SK-N-SH (cell line): ENCODE results near the gene PLPP2.

Experiments used
- EP300 ChIP-seq, 2 experiments: IDR thresholded peaks; 2 replicates each; pipeline versions ENCODE4 v1.4.0 to v1.6.1; 2012; ENCODE audit warnings: borderline replicate concordance in 1 of 2, low read depth in 1 of 2, low read length in 1 of 2
- EZH2phosphoT487 ChIP-seq: fragments of 200-600 bp; sonication (generic); IDR thresholded peaks from 2 replicates; pipeline ENCODE4 v1.6.1; 2017; ENCODE audit warnings: low read depth, mixed run types, mild to moderate bottlenecking, antibody characterized with exemption, moderate library complexity, borderline replicate concordance
- JUND ChIP-seq: IDR thresholded peaks from 2 replicates; pipeline ENCODE4 v1.4.0; 2012
- MXI1 ChIP-seq: IDR thresholded peaks from 2 replicates; pipeline ENCODE4 v1.6.1; 2012; ENCODE audit warnings: mild to moderate bottlenecking, low read depth, low read length, improper control_type of control experiment
- SIN3A ChIP-seq: IDR thresholded peaks from 2 replicates; pipeline ENCODE4 v1.6.1; 2012; ENCODE audit warnings: low read depth, mild to moderate bottlenecking, low read length, moderate library complexity, borderline replicate concordance
- SMC3 ChIP-seq: IDR thresholded peaks from 2 replicates; pipeline ENCODE4 v1.6.1; 2012; ENCODE audit warnings: low read depth, low read length, improper control_type of control experiment
- YY1 ChIP-seq: IDR thresholded peaks from 2 replicates; pipeline ENCODE4 v1.4.0; 2012; ENCODE audit warnings: low read depth, mild to moderate bottlenecking
- TF ChIP-seq, protein P1 (sequence below): IDR thresholded peaks from 2 replicates; pipeline ENCODE4 v1.4.0; 2012; ENCODE audit warnings: low read depth
- TF ChIP-seq, protein P2 (sequence below): fragments of 200-600 bp; sonication (generic); IDR thresholded peaks from 2 replicates; pipeline ENCODE4 v1.6.1; 2017; ENCODE audit warnings: antibody characterized with exemption, mild to moderate bottlenecking, moderate library complexity
- TF ChIP-seq, protein P3 (sequence below): fragments of 150-350 bp; IDR thresholded peaks from 2 replicates; pipeline ENCODE4 v1.6.1; 2017; ENCODE audit warnings: antibody characterized with exemption, low read length, low read depth, borderline replicate concordance

DNA sequence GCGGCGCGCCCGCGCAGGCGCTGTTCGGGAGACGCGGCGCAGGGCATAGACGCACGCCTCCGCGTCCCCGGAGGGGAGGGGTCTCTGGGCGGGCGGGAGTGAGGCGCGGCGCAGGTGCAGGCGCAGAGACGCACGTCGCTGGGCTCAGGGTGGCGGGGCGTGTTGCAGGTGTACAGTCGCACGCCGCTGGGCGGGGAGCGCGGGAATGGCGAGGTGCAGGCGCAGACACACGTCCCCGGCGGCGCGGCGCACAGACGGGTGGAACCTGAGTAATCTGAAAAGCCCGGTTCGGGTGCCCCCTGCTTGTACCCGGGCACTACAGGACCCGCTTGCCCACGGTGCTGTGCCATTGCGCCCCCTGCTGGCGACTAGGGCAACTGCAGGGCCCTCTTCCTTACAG lies 44.7 kb downstream of the PLPP2 start:
- TF ChIP-seq, protein P1, sequence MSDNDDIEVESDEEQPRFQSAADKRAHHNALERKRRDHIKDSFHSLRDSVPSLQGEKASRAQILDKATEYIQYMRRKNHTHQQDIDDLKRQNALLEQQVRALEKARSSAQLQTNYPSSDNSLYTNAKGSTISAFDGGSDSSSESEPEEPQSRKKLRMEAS = no peak
- TF ChIP-seq SIN3A = no peak
- TF ChIP-seq EP300 (IDR thresholded peaks at IDR 0.05; ENCODE audit: borderline replicate concordance in 1 of 2, low read depth in 1 of 2, low read length in 1 of 2) = no peak
- TF ChIP-seq SMC3 = no peak
- TF ChIP-seq, protein P2, sequence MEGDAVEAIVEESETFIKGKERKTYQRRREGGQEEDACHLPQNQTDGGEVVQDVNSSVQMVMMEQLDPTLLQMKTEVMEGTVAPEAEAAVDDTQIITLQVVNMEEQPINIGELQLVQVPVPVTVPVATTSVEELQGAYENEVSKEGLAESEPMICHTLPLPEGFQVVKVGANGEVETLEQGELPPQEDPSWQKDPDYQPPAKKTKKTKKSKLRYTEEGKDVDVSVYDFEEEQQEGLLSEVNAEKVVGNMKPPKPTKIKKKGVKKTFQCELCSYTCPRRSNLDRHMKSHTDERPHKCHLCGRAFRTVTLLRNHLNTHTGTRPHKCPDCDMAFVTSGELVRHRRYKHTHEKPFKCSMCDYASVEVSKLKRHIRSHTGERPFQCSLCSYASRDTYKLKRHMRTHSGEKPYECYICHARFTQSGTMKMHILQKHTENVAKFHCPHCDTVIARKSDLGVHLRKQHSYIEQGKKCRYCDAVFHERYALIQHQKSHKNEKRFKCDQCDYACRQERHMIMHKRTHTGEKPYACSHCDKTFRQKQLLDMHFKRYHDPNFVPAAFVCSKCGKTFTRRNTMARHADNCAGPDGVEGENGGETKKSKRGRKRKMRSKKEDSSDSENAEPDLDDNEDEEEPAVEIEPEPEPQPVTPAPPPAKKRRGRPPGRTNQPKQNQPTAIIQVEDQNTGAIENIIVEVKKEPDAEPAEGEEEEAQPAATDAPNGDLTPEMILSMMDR = no peak
- TF ChIP-seq, protein P3, sequence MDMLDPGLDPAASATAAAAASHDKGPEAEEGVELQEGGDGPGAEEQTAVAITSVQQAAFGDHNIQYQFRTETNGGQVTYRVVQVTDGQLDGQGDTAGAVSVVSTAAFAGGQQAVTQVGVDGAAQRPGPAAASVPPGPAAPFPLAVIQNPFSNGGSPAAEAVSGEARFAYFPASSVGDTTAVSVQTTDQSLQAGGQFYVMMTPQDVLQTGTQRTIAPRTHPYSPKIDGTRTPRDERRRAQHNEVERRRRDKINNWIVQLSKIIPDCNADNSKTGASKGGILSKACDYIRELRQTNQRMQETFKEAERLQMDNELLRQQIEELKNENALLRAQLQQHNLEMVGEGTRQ = no peak
- no peak for TF ChIP-seq EZH2phosphoT487
- no peak for TF ChIP-seq YY1
- no peak for TF ChIP-seq JUND
- no peak for TF ChIP-seq MXI1
